GM12873 (cell line): ENCODE measurements around the gene LCOR.

Experiments used
- TF ChIP-seq, protein P1 (sequence below): IDR thresholded peaks from 2 replicates; pipeline ENCODE4 v1.5.1; 2012; ENCODE audit warnings: low read depth, mild to moderate bottlenecking, moderate library complexity, low read length, control low read depth; ENCODE audit not compliant: insufficient read depth; ENCODE audit errors: missing control alignments

Gene LCOR

DNA sequence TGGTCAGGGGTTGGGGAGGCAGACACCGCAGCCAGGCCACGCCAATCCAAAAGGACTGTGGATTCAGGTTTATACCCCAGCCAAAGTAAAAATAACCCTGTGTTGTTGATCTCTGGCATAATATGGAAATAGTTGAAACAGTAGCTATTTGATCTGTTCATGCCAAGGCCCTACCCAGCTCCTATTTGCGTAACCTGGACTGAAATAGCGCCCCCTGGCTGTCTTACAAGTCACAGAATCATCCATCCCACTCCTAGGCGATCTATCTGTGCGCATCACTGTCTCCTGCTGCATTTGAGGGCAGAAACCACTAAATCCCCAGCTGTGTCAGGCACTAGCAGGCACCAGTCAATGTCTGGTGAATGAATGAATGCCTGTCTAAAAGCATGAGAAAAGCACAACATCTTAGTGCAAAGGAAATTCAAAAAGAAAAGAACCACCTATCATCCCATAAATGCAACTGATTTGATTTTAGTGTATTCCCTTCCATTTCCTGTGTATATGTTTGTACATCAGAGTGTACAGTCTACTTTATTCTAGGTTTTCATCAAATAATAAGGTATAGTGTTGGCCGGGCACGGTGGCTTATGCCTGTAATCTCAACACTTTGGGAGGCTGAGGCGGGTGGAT is 193.6 kb downstream of the LCOR start:
- TF ChIP-seq, protein P1, sequence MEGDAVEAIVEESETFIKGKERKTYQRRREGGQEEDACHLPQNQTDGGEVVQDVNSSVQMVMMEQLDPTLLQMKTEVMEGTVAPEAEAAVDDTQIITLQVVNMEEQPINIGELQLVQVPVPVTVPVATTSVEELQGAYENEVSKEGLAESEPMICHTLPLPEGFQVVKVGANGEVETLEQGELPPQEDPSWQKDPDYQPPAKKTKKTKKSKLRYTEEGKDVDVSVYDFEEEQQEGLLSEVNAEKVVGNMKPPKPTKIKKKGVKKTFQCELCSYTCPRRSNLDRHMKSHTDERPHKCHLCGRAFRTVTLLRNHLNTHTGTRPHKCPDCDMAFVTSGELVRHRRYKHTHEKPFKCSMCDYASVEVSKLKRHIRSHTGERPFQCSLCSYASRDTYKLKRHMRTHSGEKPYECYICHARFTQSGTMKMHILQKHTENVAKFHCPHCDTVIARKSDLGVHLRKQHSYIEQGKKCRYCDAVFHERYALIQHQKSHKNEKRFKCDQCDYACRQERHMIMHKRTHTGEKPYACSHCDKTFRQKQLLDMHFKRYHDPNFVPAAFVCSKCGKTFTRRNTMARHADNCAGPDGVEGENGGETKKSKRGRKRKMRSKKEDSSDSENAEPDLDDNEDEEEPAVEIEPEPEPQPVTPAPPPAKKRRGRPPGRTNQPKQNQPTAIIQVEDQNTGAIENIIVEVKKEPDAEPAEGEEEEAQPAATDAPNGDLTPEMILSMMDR, result peak; percentile 82

DNA sequence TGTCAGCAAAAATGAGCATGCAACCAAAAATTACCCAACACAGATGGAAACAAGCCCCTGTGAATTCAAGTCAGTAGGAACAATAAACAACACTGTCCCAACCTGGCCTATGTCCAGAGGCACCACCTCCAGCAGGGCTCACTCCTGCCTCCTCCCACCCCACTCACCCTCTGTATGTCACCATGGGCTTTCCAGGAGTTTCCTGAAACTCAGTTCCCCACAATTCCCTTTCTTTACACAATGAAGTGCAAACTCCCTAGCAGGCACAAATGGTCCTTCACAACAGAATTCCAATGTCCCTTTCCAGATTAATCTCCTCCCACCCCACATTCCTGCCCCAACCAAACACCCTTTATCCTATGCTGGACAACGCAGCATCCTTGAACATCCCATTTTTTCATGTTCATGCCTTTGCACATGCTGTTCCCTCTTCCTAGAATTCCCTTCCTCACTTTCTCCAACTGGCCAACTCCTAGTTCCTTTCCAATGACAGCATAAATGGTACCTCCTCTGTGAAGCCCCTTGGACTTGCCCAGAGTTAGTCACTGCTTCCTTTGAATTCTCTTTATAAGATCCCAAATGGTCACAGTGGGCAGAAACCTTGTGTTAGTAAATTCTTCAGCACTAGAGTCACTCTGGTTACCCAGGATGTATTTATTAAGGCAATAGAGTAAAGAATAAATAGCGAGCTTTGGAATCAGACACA is 196.2 kb downstream of the LCOR start:
- TF ChIP-seq, protein P1, result no peak

DNA sequence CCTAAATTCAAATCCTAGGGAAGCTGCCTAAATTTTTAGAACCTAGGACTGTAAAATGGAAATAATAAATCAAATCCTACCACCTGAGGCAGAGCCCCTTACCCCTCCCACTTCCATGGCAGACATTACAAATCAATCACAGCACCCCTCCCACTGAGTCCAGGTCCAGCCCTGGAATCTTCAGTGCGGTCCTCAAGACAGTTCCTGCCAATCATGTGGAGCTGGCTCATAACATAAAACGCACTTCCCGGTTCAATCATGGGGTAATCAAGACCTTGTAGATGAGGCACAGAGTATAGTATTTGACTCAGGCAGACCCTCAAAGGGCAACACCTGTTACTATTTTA is 196.7 kb downstream of the LCOR start:
- TF ChIP-seq, protein P1, result no peak

DNA sequence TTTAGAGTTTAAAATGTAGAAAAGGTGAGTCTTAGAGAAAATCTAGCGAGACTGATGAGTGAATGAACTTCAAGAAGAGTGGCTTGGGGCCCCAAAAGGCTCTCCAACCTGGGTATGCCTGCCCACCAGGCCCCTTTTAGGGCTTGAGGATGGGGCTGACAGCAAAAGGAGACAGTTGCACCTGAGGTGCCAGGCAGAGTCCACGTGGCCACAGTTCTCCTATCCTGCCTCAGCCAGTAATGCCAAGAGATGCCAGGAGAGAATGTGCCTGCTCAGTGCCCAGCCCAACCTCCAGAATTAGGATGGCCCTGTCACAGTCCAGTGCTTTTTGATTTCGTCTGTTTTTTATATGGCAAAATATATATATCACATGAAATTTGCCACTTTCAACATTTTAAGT is 197.2 kb downstream of the LCOR start:
- TF ChIP-seq, protein P1, result no peak

DNA sequence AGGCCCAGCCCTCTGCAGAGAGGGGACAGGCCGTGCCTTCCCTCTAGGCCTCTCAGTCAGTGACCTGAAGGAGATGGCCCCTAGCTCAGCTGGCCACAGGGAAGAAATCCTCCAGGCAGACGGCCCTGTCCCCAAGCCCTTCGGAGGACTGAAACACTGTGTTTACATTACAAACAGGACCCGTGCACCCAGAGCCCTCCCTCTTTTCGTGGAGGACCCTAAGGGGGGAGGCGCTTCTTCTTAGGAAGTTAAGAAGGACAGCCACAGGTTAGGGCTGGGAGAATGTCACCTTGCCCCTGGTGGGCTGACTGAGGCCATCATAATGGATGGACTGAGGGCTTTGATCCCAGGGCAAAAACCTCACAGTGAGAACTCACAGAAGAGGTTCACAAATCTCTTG is 198.8 kb downstream of the LCOR start:
- TF ChIP-seq, protein P1, result no peak

DNA sequence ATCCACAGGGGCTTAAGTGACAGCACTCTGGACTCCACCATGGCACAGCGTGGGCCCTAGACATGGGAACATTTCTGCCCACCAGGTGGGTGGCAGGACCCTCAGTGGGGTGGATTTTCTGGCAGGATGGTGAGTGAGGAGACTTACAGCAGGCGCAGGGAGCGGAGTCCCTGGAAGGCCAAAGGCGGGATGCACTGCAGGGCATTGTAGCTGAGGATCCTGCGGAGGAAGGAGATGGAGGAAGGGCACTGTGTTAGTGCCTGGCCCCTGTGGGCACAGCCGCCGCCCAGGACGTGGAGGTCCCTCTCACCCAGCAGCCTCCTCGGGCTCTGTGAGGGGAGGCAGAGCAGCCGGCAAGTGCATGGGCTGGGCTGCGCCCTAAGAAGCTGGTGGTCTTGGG is 199.4 kb downstream of the LCOR start:
- TF ChIP-seq, protein P1, result no peak

DNA sequence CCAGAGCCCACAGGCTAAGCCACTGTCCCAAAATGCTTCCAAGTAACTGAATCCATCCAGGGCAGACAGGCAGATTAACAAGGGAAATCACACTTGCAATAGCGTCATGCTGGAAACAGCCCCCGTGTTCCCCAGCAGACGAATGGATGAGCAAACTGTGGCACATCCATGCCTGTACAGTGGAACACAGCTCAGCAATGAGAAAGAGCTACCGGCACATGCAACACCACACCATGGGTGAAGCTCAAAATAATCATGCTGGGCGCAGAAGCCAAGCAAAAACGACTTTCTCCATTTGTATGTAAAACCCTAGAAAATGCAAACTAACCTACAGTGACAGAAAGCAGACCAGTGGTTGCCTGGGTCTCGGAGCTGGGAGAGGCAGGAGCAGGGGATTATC is 200.5 kb downstream of the LCOR start:
- TF ChIP-seq, protein P1, result no peak
